Raji (cell line): ENCODE data around the gene AKT1S1.
A peak's percentile ranks its signal among the peaks of the same experiment; 100 is the strongest.

Experiments
- POLR2A ChIP-seq: IDR thresholded peaks from 2 replicates; pipeline ENCODE4 v1.6.1; 2011; ENCODE audit warnings: low read depth, low read length, control low read depth; ENCODE audit not compliant: insufficient read depth

AKT1S1 gene

DNA sequence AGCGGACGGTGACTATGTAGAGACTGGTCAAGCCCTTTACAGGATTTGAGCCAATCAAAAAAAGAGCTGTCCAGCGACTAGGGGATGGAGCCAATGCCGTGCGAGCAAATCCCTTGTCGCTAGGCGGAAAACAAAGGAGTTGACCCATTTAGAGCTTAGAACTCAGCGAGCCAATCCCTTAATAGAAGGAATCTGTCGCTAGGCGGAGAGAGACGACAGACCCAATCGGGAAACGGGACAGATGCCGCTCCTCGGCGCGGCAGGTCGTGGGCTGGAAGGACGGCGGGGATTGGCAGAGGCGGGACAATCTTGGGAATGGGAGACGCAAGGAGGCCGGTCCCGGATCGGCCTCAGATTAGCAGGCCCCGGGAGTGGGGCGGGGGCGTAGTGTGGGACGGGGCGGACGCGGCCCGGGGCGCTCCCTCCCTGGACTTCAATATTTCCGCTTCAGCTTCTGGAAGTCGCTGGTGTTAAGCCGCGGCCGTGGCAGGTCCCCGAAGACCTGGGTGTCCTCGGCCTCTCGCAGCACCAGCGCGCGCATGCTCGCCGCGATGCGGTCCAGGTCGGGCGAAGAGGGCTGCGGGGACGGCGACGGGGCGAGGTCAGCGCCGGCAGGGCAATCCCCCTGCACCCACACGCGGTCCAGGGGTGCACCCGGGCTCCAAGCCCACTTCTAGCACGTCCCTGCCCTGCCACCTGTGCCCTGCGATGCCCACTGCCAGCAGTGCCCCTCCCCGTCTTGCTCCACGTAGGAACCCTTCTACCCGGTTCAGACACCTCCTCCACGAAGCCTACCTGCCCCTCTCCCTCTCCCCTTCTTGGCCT lies 7.5 kb downstream of the AKT1S1 start:
- TF ChIP-seq POLR2A = peak; percentile 66; the same call in 1 of the 2 replicates

DNA sequence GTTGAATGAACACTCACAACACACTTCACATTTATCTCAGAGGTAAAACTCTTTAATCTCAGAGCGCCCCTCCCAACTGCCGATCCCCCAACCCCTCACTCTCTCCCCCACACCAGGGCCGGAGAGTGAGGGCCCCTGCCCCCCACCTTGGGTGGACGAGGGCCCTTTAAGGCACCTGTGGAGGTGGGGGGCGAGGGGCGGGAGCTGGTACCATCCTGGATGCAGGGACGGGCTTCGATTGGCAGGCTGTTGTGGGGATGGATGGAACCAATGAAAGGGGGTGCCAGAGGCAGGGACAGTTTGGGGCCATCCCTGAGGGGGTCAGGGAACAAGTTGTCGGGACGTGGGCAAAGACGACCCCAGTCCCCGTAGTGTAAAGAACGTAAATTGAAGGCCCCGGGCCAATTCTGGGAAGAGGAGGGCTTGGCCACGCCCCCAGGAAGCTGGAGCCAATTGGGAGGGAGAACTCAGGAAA lies 8.1 kb downstream of the AKT1S1 start:
- no peak for TF ChIP-seq POLR2A

DNA sequence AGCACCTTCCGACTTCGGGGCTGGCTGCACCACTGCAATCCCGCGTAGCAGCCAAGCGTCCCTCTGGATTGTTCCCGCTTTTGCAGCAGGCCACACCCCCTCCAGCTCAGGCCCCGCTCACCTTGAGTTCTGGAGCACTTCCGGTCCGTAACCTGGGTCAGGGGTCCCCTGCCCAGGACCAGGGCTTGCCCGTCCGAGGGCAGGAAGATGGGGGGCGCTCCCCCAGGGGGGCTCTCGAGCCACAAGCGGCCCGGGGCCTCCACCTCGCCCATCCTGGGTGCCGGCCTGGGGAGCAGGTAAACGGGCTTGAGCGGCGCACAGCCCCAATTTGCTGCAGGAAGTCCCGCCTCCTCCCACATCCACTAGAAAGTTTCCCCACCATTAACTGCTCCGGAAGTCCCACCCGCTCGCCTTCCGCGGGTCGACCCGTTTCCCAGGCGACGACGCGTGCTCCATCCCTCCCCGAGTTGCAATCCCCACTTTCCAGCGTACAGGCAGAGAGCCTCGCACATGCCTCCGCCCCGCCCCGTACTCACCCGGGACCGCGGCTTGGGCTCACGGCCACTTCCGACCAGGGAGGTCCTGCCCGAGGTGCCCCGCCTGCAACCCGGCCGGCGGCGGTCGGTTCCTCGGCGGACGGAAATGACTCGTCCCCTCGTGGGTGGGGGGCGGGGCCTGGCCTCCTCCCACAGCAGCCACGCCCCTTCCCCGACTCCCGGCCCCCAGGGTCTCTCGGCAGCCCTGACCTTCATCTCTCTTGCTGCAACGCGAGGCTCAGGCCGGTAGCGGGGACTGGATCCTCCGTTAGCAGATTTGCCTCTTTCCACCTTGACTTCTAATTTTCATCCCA lies 10.0 kb downstream of the AKT1S1 start, which contains the start of gene PNKP:
TSS of gene PNKP (minus strand) at position 644 of the 850 bp plus-strand sequence. CDS start at position 272, 372 bp downstream.
- TF ChIP-seq POLR2A = peak; percentile 89

DNA sequence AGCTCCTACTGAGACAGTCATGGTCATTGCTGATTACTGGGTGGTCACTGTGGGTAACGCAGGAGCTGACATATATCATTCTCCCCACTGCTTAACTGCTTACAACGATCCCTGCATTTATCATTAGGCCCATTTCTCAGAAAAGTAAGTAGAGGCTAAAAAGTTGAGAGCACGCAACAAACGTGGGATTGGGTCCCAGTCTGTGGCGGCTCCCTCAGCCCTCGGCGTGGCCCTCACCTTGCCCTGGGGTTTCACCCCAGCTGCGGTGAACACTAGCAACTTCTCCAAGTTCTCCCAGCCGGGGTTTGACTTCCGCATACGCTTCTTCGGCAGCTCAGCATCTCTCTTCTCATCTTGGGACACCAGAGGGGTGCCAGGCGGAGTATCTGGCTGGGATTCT lies 12.3 kb downstream of the AKT1S1 start:
- no peak for TF ChIP-seq POLR2A

DNA sequence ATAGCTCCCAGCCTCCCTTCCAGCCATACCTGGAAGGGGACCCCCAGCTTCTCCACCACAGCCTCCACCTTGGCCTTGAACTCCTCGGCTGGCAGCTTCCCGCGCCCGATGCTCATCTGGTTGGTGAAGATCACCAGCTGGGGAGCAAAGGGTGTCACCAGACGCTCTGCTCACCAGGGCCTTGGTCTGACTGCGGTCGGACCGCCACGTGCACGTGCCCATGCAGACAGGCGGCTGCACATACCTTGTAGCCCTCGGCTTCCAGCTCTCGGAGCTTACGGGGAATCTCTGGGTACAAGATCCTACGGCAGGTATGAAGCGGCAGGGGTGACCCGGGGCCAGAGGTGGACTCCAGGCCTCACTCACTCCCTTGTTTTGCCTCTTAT lies 13.2 kb downstream of the AKT1S1 start:
- no peak for TF ChIP-seq POLR2A

DNA sequence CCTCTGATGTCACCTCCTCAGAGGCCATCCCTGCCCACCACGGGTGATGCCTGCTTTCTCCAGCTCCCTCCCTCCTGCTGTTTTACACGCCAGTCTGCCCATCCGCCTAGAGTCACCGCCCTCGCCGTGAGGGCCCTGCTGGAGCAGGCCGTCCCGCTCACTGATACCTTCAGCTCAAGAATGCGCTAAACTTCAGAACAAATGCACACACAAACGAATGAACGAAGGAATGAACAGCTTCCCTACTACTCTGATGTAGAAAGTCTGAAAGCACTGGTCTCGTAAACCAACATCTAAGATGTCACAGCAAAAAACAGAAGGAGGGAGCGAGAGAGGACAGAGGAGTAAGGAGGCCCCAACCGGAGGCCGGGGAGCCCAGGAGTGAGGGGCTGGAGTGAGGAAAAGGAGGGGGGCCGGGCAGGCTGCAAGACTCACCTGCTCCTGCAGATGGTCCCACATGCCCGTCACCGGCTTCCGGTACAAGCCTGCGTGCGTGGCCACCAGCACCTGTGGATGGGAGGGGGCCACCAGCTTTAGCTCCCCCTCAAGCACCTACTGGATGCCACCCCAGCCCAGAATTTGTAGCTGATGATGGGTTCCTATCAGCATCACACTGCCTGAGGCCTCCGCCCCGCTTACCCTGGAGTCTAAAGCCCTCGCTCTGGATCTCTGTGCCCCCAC lies 13.8 kb downstream of the AKT1S1 start:
- no peak for TF ChIP-seq POLR2A

DNA sequence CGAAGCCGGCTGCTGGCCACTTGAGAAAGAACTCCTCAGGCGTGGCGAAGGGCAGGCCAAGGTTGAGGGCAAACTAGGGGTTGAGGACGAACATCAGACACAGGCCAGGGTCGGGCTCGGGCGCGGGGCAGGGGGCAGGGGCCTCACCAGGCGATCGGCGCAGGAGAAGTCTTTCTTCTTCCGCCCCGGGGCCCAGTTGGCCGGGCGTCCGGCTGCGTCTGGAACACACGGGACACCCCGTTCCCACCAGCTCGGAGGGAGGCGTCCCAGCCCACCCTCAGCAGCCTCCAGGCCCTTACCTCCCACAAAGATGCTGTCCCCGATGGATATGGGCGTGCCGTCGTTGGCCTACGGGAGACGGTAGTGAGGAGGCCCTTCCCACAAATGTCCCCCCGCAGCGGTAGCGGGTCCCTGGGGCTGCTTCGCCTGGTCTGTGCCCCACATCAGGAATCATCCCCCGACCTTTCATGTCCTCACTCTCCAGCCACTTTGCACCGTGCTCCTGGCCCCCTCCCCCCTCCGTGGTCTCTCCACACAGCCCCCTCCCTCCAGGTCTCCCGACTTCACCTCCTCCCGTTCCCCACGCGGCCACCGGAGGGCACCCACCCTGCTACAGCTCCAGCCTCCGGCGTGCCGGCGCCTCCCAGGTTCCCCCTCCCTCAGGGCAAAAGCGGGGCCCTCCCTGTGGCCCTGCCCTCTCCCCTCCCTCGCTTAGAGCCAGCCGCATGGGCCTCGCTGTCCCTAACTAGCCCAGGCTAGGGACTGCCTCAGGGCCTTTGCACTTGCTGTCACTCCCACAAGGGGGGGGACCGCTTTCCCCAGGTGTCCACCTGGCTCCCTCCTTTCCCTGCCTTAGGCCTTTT lies 14.5 kb downstream of the AKT1S1 start:
- no peak for TF ChIP-seq POLR2A

DNA sequence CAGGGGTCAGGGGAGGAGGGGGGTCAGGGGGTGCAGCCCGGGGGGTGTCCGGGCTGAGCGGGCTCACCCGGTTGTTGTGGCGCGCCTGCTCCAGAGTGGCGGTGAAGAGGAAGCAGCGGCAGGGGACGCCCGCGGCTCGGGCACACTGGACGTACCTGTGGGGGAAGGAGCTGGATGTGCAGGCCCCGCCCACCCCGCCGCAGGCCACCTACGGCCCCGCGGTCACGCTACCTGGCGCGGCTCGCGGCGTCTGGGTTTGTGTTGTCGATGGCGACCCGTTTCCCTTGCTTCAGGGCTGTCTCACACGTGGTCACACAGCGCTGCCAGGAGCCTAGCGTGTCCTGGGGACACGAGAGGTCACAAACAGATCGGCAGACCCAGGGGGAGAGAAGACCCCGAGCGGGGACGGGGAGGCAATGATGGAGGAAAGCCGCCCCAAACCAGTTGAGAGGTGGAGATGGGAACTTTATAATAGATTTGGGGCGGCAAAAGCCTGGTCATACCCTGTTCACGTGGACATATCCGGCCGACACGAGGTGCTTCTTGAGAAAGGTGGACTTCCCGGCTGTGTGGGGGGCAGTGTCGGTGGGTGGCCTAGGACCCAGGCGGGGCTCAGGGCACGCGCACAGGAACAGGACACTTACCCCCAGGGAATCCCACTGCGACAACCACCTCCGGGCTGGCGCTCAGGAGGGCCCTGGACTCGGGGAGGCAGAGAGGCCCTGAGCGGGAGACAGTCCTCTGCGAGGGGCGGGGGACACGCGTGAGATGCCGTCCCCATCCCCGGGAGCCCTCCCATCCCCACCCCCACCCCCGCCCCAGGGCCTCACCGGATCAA lies 15.4 kb downstream of the AKT1S1 start:
- no peak for TF ChIP-seq POLR2A

DNA sequence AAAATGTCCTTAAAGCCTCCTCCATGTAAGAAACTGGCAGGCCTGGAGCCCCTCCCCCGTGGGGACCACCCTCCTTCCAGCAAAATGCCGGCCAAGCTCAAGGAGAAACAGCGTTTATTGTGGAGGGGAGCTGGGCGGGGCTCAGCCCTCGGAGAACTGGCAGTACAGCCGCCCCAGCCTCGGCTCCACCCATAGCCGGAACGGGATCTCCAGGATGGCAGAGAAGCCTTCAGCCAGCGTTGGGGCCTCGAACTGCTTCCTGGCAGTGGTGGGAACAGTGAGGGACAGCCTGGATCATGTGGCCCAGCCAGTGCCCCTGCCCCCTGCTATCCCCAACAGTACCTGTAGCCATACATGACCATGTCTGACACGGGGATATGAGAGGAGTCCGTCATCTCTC lies 16.0 kb downstream of the AKT1S1 start:
- no peak for TF ChIP-seq POLR2A

DNA sequence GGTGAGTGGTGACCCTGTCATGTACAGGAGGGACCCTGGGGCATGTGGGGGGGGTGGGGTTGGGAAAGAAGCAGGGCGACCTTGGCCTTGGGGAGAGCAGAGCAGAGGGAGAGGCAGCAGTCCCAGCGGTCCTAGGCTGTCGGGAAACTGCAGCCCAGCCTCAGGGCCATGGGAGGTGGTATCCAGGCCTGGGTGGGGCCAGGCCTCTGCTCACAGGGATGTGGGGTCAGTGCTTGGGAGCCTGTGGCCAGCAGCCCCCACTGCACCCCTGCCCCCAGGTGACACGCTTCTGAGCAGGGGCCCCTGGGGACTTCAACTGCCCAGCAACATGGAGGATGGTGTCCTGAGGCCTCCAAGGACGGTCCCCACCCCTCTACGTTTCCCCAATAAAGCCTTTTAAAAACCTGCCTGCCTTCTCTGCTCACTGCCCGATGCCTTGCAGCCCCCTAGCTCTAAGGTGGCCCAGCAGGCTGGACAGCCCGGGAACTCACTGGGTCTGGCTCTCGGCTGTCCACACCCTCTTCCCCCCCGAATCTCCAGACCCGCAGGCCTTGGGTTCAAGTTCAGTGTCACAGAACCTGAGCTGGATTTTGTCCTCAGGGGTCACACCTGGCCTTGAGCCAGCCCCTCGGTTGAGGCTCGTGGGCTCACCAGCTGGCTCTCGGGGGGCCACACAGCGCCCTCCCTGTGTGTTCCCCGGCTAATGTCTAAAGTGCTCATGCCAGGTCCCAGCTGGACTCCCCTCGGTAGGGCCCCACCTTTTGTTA lies 16.6 kb downstream of the AKT1S1 start:
- no peak for TF ChIP-seq POLR2A

DNA sequence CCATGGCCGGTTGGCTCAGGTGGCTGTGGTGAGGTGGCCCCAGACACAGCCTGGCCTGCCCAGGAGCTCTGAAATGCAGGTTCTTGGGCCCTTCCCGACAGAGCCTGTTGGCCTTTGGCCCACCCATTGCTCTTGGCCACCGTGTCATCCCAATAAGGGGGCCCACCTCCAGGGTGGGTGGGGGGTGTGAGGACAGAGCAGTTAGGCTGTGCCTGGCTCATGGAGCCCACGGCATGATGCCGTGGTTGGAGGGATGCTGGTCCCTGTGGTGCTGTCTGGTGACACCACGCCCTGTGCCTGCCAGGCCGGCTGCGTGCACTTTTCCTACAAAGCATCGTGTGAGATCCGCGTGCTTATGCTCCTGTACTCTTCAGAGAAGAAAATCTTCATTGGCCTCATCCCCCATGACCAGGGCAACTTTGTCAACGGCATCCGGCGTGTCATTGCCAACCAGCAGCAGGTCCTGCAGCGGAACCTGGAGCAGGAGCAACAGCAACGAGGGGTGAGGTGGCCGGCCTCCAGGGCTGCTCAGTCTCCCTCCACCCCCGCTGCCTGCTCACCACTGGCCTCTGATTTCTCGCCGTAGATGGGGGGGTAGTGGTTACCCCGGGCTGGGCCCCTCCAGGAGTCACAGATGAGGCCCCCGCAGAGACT lies 17.3 kb downstream of the AKT1S1 start:
- TF ChIP-seq POLR2A = no peak
